A549 (cell line): ENCODE results near the gene MYRFL. TPM values are rescaled to one million over a fixed set of nuclear protein-coding genes. Genes with fewer than 3 reads are reported as not detected.

Experiments
- ATAC-seq, 2 experiments: fragments of 200-7000 bp in 1 of 2; fragments of >200 bp in 1 of 2; cut with Nextera tagmentation in 1 of 2; cut with Tn5 transposase in 1 of 2; 3 replicates each; pipeline versions ENCODE4 v1.8.0 to v1.9.1; 2018 to 2020; ENCODE audit warnings: mild to moderate bottlenecking in 1 of 2, moderate library complexity in 1 of 2
- CTCF ChIA-PET: fragments of 300-600 bp; sonication (Branson Sonifier 250); formaldehyde crosslinking; extraction: SDS; loops from one replicate; lab custom pipeline; 2021; ENCODE audit warnings: antibody characterized with exemption, inconsistent platforms; lab: Yijun Ruan, JAX
- POLR2A ChIA-PET: fragments of 350-600 bp; formaldehyde crosslinking; extraction: SDS; loops from one replicate; lab custom pipeline; 2021; ENCODE audit warnings: antibody characterized with exemption, inconsistent platforms; lab: Yijun Ruan, JAX
- DNase-seq, 2 experiments: peaks; one replicate each; pipeline versions ENCODE4 v3.0.0 to v3.0.0-alpha.2; 2011 to 2016; ENCODE audit warnings: low read depth in 1 of 2, low spot score in 1 of 2
- FAIRE-seq: peaks from 2 replicates; lab custom pipeline; 2011; peaks lifted over from hg19 to GRCh38; lab: Jason Lieb, UNC
- H3K27ac ChIP-seq, 2 experiments: fragments of >200 bp; sonication (Bioruptor Twin); formaldehyde crosslinking; 3 replicates each; pipeline ENCODE4 v1.5.1; 2016 to 2017
- H3K4me1 ChIP-seq: fragments of >200 bp; sonication (Bioruptor Twin); formaldehyde crosslinking; 3 replicates; pipeline ENCODE4 v1.6.1; 2016
- H3K4me2 ChIP-seq: fragments of >200 bp; sonication (Bioruptor Twin); formaldehyde crosslinking; 3 replicates; pipeline ENCODE4 v1.6.1; 2016
- H3K4me3 ChIP-seq: fragments of >200 bp; sonication (Bioruptor Twin); formaldehyde crosslinking; 3 replicates; pipeline ENCODE4 v1.5.1; 2016
- H3K9me3 ChIP-seq: fragments of >200 bp; sonication (Bioruptor Twin); formaldehyde crosslinking; 3 replicates; pipeline ENCODE4 v1.6.1; 2016
- CBX2 ChIP-seq: fragments of 200-600 bp; sonication (generic); IDR thresholded peaks from 2 replicates; pipeline ENCODE4 v1.6.1; 2016; ENCODE audit warnings: low read depth, mild to moderate bottlenecking, borderline replicate concordance
- EHMT2 ChIP-seq: fragments of 200-600 bp; sonication (generic); IDR thresholded peaks from 2 replicates; pipeline ENCODE4 v1.6.1; 2016; ENCODE audit warnings: antibody characterized with exemption, low read depth, mild to moderate bottlenecking, moderate library complexity
- FOSB ChIP-seq: fragments of 250-450 bp; sonication (Bioruptor Pico); IDR thresholded peaks from 2 replicates; pipeline ENCODE4 v1.5.0; 2020; ENCODE audit warnings: mild to moderate bottlenecking, moderate library complexity
- GATA3 ChIP-seq: IDR thresholded peaks from 2 replicates; pipeline ENCODE4 v1.6.1; 2012; ENCODE audit warnings: borderline replicate concordance
- HEYL ChIP-seq: fragments of 250-450 bp; sonication (Bioruptor Pico); IDR thresholded peaks from 2 replicates; pipeline ENCODE4 v1.8.0; 2021; ENCODE audit warnings: mild to moderate bottlenecking, moderate library complexity
- MAFK ChIP-seq: fragments of 450-650 bp; IDR thresholded peaks from 2 replicates; pipeline ENCODE4 v1.6.1; 2014; ENCODE audit not compliant: partially characterized antibody
- PHF8 ChIP-seq: fragments of 200-600 bp; sonication (generic); IDR thresholded peaks from 2 replicates; pipeline ENCODE4 v1.6.1; 2016; ENCODE audit warnings: low read depth, mild to moderate bottlenecking, antibody characterized with exemption, moderate library complexity, borderline replicate concordance
- POLR2AphosphoS2 ChIP-seq: conservative IDR thresholded peaks from 2 replicates; pipeline ENCODE4 v1.6.1; 2012; ENCODE audit warnings: low read length, improper control_type of control experiment, inconsistent platforms
- RAD21 ChIP-seq, 2 experiments: fragments of >200 bp in 1 of 2; sonication (Bioruptor Twin) in 1 of 2; formaldehyde crosslinking in 1 of 2; IDR thresholded peaks in 1 of 2; conservative IDR thresholded peaks in 1 of 2; 2 replicates in 1 of 2; 3 replicates in 1 of 2; pipeline ENCODE4 v1.6.1; 2012 to 2018; ENCODE audit warnings: inconsistent platforms in 1 of 2
- RCOR1 ChIP-seq: fragments of 150-350 bp; IDR thresholded peaks from 2 replicates; pipeline ENCODE4 v1.6.1; 2014; ENCODE audit warnings: antibody characterized with exemption, low read length, low read depth
- REST ChIP-seq: fragments of 200-600 bp; sonication (generic); IDR thresholded peaks from 2 replicates; pipeline ENCODE4 v1.6.1; 2016; ENCODE audit warnings: antibody characterized with exemption, mild to moderate bottlenecking, moderate library complexity
- SMC3 ChIP-seq: fragments of >200 bp; sonication (Bioruptor Twin); formaldehyde crosslinking; IDR thresholded peaks from 3 replicates; pipeline ENCODE4 v1.6.1; 2018; ENCODE audit warnings: inconsistent platforms
- SREBF2 ChIP-seq: fragments of 450-650 bp; IDR thresholded peaks from 2 replicates; pipeline ENCODE4 v1.6.1; 2014; ENCODE audit warnings: mild to moderate bottlenecking, moderate library complexity
- ZNF302 ChIP-seq: fragments of 250-450 bp; sonication (Bioruptor Pico); IDR thresholded peaks from 2 replicates; pipeline ENCODE4 v1.9.0; 2021; ENCODE audit warnings: inconsistent platforms, mild to moderate bottlenecking, moderate library complexity
- WGBS: methylation state at CpG from one replicate; pipeline ENCODE4 v1.1.6; 2017; ENCODE audit errors: missing lambda C conversion rate; 5-methylcytosine and 5-hydroxymethylcytosine counted together
- polyA plus RNA-seq, 4 experiments: library from polyadenylated mRNA; depleted of rRNA in 3 of 4; stranded (reverse); fragments of >200 nt; fragmentation: RNase III in 1 of 4; extraction: RNeasy Plus Mini Kit Qiagen cat#74134 plus additional on column Dnase treatment in 1 of 4; gene quantifications; 2 replicates in 3 of 4; 3 replicates in 1 of 4; pipeline ENCODE4 v1.2.3, GENCODE V29; 2011 to 2017
- TF ChIP-seq, protein P1 (sequence below): fragments of 250-450 bp; sonication (Bioruptor Pico); IDR thresholded peaks from 2 replicates; pipeline ENCODE4 v1.5.0; 2020; ENCODE audit warnings: low read depth, mild to moderate bottlenecking, moderate library complexity

Gene MYRFL
- polyA plus RNA-seq, 2 of the 4 experiments (the other 2 are of a cell fraction) = 0.04 TPM; not detected in 1

DNA sequence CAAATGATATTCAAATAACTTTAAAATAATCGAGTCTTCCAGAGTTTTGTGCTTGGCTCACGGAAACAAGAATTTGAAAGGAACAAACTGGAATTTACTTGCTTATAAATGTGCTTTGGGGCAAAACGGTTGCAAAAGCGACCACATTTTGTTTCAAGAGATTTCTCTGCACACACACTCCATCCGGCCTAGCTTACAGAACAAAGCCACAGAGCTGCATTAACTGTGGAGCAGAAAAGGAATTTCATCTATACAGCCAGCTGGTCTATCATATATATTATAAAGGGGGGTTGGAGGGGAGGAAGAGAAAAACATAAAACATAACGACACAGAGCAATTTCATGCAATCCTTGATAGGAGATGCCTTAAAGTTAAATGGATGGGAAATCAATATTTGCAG is 153.0 kb downstream of the MYRFL start:
- POLR2A ChIA-PET = no interaction called here
- TF ChIP-seq FOSB (CRISPR knock-in tag) (no peak), PHF8 (no peak), GATA3 (no peak), SREBF2 (no peak), POLR2AphosphoS2 (no peak), SMC3 (no peak), HEYL (CRISPR knock-in tag) (no peak), REST (no peak), MAFK (no peak), EHMT2 (no peak), CBX2 (no peak)
- Histone ChIP-seq H3K4me3 (no peak overlapping the region), H3K4me2 (no peak overlapping the region), H3K9me3 (no peaks in the 10 kb centered on the region), H3K4me1 (no peaks in the 10 kb centered on the region), H3K27ac (no peak overlapping the region)
- ATAC-seq (no peak), FAIRE-seq (no peak), DNase-seq (no peak)
- CTCF ChIA-PET = no interaction called here
- WGBS = 21% methylated on average over 6 of the region's 6 CpGs

- TF ChIP-seq ZNF302 (CRISPR knock-in tag) (no peak), REST (no peak), RAD21 (conservative IDR thresholded peaks at IDR 0.05 in 1 of 2, IDR thresholded peaks at IDR 0.05 in 1 of 2) (no peak)
- WGBS = 32% methylated on average over 5 of the region's 5 CpGs
- ChIA-PET CTCF (no interaction called here), POLR2A (no interaction called here)
- Histone ChIP-seq H3K4me2 (no peak overlapping the region), H3K9me3 (no peaks in the 10 kb centered on the region), H3K4me3 (no peak overlapping the region), H3K4me1 (no peaks in the 10 kb centered on the region; the same call in 1 of the 3 replicates), H3K27ac (no peak overlapping the region)
- DNase-seq = no peak
- no peak for ATAC-seq
- FAIRE-seq = no peak
These were observed 157.0 kb downstream of the MYRFL start for GRCh38 chr12:69981881-69982475.

DNA sequence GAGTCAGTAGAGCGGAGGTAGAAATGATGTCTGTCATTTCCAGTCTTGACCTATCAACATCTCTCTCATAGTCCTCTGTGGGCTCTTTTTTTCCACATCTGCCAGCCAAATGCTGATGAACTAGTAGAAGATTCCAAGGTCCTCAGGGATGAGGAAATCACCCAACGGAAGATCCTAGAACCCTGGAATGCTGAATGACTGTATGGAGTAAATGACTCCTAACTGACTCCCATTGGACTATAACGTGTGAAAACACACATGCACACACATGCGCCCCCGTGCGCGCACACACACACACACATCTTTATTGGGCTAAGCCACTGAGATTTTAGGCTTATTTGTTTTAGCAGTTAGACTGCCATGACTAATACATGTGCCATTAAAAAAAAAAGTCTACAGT is 159.2 kb downstream of the MYRFL start:
- DNase-seq = no peak
- peaks cover 16% of the 10 kb centered on the region; the same call in 2 of the 3 replicates for H3K4me1 ChIP-seq
- POLR2A ChIA-PET = no interaction called here
- H3K4me3 ChIP-seq = no peak overlapping the region
- CTCF ChIA-PET = no interaction called here
- no peak for ATAC-seq
- H3K27ac ChIP-seq = no peak overlapping the region
- 83% methylated on average over 7 of the region's 7 CpGs for WGBS
- no peak for FAIRE-seq
- TF ChIP-seq PHF8 (no peak), RCOR1 (no peak), POLR2AphosphoS2 (no peak)
- TF ChIP-seq, protein P1, sequence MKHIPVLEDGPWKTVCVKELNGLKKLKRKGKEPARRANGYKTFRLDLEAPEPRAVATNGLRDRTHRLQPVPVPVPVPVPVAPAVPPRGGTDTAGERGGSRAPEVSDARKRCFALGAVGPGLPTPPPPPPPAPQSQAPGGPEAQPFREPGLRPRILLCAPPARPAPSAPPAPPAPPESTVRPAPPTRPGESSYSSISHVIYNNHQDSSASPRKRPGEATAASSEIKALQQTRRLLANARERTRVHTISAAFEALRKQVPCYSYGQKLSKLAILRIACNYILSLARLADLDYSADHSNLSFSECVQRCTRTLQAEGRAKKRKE = no peak
- no peaks in the 10 kb centered on the region for H3K9me3 ChIP-seq
- no peak overlapping the region for H3K4me2 ChIP-seq
